ENCODE measurements around the gene SLC25A51.

Gene SLC25A51

GRCh38 chr9:37903647-37904444 is at the start of gene SLC25A51:
SLC25A51 (minus strand) TSS chr9:37904127; CDS start chr9:37888550, 15,577 bp downstream.
- peak; percentile 91 to 95 for DNase-seq (ENCODE audit: low read depth in 1 of 2, low spot score in 1 of 2)

GRCh38 chr9:37953206-37953774 is 49.4 kb upstream of the SLC25A51 start:
- DNase-seq (ENCODE audit: low read depth in 1 of 2, low spot score in 1 of 2): no peak

GRCh38 chr9:37952731-37953130 is 48.8 kb upstream of the SLC25A51 start:
- DNase-seq (ENCODE audit: low read depth in 1 of 2, low spot score in 1 of 2): no peak

- no peak for DNase-seq (ENCODE audit: low read depth in 1 of 2, low spot score in 1 of 2)
Measured at GRCh38 chr9:37951671-37952449, 47.9 kb upstream of the SLC25A51 start.

GRCh38 chr9:37950561-37950960 is 46.6 kb upstream of the SLC25A51 start:
- DNase-seq (ENCODE audit: low read depth in 1 of 2, low spot score in 1 of 2): no peak

GRCh38 chr9:37949576-37949975 is 45.6 kb upstream of the SLC25A51 start:
- no peak for DNase-seq (ENCODE audit: low read depth in 1 of 2, low spot score in 1 of 2)

- DNase-seq (ENCODE audit: low read depth in 1 of 2, low spot score in 1 of 2): no peak
Measured at GRCh38 chr9:37948417-37948980, 44.6 kb upstream of the SLC25A51 start.

- DNase-seq (ENCODE audit: low read depth in 1 of 2, low spot score in 1 of 2): no peak
Measured at GRCh38 chr9:37947977-37948376, 44.0 kb upstream of the SLC25A51 start.

- no peak for DNase-seq (ENCODE audit: low read depth in 1 of 2, low spot score in 1 of 2)
Measured at GRCh38 chr9:37947471-37947870, 43.5 kb upstream of the SLC25A51 start.

GRCh38 chr9:37946971-37947370 is 43.0 kb upstream of the SLC25A51 start:
- no peak for DNase-seq (ENCODE audit: low read depth in 1 of 2, low spot score in 1 of 2)

GRCh38 chr9:37946041-37946440 is 42.1 kb upstream of the SLC25A51 start:
- no peak for DNase-seq (ENCODE audit: low read depth in 1 of 2, low spot score in 1 of 2)

- no peak for DNase-seq (ENCODE audit: low read depth in 1 of 2, low spot score in 1 of 2)
Measured at GRCh38 chr9:37944671-37945481, 40.9 kb upstream of the SLC25A51 start.

GRCh38 chr9:37944266-37944650 is 40.3 kb upstream of the SLC25A51 start:
- DNase-seq (ENCODE audit: low read depth in 1 of 2, low spot score in 1 of 2): no peak

GRCh38 chr9:37943345-37944265 is 39.7 kb upstream of the SLC25A51 start:
- DNase-seq (ENCODE audit: low read depth in 1 of 2, low spot score in 1 of 2): no peak

- DNase-seq (ENCODE audit: low read depth in 1 of 2, low spot score in 1 of 2): no peak
Measured at GRCh38 chr9:37942621-37943344, 38.9 kb upstream of the SLC25A51 start.

GRCh38 chr9:37941253-37941652 is 37.3 kb upstream of the SLC25A51 start:
- no peak for DNase-seq (ENCODE audit: low read depth in 1 of 2, low spot score in 1 of 2)

GRCh38 chr9:37939575-37940095 is 35.7 kb upstream of the SLC25A51 start:
- DNase-seq (ENCODE audit: low read depth in 1 of 2, low spot score in 1 of 2): no peak

GRCh38 chr9:37938121-37938891 is 34.4 kb upstream of the SLC25A51 start:
- DNase-seq (ENCODE audit: low read depth in 1 of 2, low spot score in 1 of 2): no peak
